Measurements from ENCODE around the gene GAS7. TPM values are rescaled to one million over a fixed set of nuclear protein-coding genes. Genes with fewer than 3 reads are reported as not detected.
A peak's percentile ranks its signal among the peaks of the same experiment; 100 is the strongest.

Gene GAS7
- total RNA-seq, 8 experiments from 2014 or later: 4.1 to 37.7 (median 9.7) TPM

DNA sequence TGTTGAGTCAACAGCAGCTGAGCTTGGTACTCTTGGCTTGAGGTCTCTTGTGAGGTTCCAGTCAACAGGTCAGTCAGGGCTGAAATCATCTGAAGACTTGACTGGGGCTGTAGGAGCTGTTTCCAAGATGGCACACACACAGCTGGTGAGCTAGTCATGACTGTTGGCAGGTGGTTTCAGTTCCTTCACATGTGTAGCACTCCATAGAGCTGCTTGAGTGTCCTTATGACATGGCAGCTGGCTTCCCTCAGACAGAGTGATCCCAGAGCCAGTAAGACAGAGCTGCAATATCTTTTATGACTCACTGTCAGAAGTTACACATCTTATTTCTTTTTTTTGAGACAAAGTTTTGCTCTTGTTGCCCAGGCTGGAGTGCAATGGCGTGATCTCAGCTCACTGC, 19.5 kb upstream of the GAS7 start:
- WGBS, 10 experiments: 100% methylated on average over 1 of the region's 1 CpG; no CpG with 5 or more reads in 7 of the 10 experiments
- no peak overlapping the region for H3K4me3 ChIP-seq
- H3K4me1 ChIP-seq (replicated peaks in 1 of 2): peaks cover 10 to 11% of the 10 kb centered on the region in 2 donors
- ATAC-seq (replicated peaks in 6 of 8): no peak
- in situ Hi-C loops (cut with MboI; ENCODE audit: low pct_unique_long_range_greater_than_20kb in 2 of 9, low sequenced_read_pairs in 9 of 9, unreplicated experiment in 9 of 9): no loop called here
- no peak overlapping the region for H3K27ac ChIP-seq

DNA sequence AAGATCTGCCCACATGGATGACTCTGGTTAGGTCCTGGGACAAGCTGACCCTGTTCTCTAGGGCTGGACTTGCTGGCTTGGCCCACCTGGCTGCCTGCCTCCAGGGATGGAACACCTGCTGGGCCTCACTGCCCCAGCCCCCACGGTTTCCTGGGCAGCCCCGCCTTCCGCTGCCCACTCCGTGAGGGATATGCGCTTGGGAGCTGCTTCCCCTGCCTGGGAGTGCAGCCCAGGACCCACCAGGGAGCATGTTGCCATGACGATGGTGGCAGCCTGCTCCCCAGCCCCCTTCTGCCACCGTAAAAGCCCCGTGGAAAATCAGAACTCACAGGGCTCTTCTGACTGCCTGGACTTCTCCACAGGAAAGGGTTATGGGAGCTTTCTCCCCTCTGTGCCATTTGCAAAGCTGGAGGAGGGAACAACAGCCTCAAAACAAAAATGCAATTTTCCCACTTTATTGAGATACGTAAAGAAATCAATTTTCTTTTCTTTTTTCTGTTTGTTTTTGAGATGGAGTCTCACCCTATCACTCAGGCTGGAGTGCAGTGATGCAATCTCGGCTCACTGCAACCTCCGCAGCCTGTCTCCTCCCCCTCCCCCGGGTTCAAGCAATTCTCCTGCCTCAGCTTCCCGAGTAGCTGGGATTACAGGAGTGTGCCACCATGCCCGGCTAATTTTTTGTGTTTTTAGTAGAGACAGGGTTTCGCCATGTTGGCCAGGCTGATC, 18.0 kb upstream of the GAS7 start:
- no peak overlapping the region for H3K4me3 ChIP-seq
- H3K4me1 ChIP-seq (replicated peaks in 1 of 2): peaks cover 10 to 11% of the 10 kb centered on the region in 2 donors
- ATAC-seq (replicated peaks in 6 of 8): peak in 5 of 8 experiments; percentile 93 to 98 (median 97)
- in situ Hi-C loops (cut with MboI; ENCODE audit: low pct_unique_long_range_greater_than_20kb in 2 of 9, low sequenced_read_pairs in 9 of 9, unreplicated experiment in 9 of 9): no loop called here
- WGBS, 10 experiments: 8 to 32% (median 21%) methylated on average over 2 to 7 of the region's 15 CpGs; no CpG with 5 or more reads in 2 of the 10 experiments
- peak overlapping the region; percentile 53 to 57 for H3K27ac ChIP-seq

DNA sequence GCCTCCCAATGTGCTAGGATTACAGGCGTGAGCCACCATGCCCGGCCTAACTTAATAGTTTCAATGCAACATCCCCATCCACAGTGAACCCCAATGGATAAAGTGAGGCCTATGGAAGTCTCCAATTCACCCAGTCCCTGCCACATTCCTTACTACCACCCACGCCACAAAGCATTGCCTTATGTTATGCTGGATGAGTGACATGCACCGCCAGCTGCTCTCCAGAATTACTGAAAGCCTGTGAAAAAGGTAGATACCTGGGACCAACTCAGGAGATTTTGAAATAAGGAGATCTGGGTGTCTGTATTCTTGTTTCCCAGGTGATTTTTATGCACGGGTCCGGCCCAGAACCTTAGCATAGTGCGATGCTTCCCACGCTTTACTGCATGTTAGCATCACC, 16.9 kb upstream of the GAS7 start:
- WGBS, 10 experiments: 52 to 100% (median 94%) methylated on average over 1 to 8 of the region's 8 CpGs; no CpG with 5 or more reads in 1 of the 10 experiments
- no peak for ATAC-seq (replicated peaks in 6 of 8)
- in situ Hi-C loops (cut with MboI; ENCODE audit: low pct_unique_long_range_greater_than_20kb in 2 of 9, low sequenced_read_pairs in 9 of 9, unreplicated experiment in 9 of 9): no loop called here
- Histone ChIP-seq H3K27ac (no peak overlapping the region), H3K4me1 (replicated peaks in 1 of 2) (peaks cover 10 to 14% of the 10 kb centered on the region in 2 donors), H3K4me3 (no peak overlapping the region)

DNA sequence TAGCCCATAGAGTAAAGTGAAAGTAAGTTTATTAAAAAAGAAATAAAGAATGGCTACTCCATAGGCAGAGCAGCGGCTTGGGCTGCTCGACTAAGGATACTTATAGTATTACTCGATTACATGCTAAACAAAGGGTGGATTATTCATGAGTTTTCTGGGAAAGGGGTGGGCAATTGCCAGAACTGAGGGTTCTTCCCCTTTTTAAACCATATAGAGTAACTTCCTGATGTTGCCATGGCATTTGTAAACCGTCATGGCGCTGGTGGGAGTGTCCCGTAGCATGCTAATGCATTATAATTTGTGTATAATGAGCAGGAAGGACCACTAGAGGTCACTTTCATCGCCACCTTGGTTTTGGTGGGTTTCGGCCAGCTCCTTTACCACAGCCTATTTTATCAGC, 13.3 kb upstream of the GAS7 start:
- Histone ChIP-seq H3K4me1 (replicated peaks in 1 of 2) (peaks cover 18 to 21% of the 10 kb centered on the region in 2 donors), H3K4me3 (no peak overlapping the region), H3K27ac (no peak overlapping the region)
- in situ Hi-C loops (cut with MboI; ENCODE audit: low pct_unique_long_range_greater_than_20kb in 2 of 9, low sequenced_read_pairs in 9 of 9, unreplicated experiment in 9 of 9): no loop called here
- WGBS, 10 experiments: 79 to 100% (median 91%) methylated on average over 1 to 7 of the region's 8 CpGs
- no peak for ATAC-seq (replicated peaks in 6 of 8)

DNA sequence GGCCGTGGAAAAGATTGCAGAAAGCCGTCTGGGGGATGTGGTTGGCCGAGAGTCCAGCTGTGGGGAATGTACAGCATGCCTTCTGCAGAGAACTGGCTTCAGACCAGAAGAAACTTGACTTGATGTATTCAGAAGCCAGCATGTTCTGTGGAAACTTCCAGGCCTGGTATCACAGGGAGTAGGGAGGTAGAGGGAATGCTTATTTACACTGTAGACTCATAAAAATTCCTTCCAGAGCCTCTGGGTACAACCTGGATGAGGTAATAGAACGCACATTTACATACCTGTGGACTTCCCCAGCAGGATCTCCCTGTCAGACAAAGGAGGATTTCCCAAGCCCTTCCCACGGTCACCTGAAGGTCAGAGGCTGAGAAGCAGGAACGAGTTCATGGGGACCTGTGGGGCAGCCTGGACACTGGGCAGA, 11.8 kb upstream of the GAS7 start:
- no peak overlapping the region for H3K4me3 ChIP-seq
- H3K27ac ChIP-seq: no peak overlapping the region
- 0 to 84% (median 73%) methylated on average over 2 to 5 of the region's 6 CpGs; no CpG with 5 or more reads in 2 of the 10 experiments for WGBS, 10 experiments
- peak in 6 of 8 experiments; percentile 19 to 91 (median 88) for ATAC-seq (replicated peaks in 6 of 8)
- in situ Hi-C loops (cut with MboI; ENCODE audit: low pct_unique_long_range_greater_than_20kb in 2 of 9, low sequenced_read_pairs in 9 of 9, unreplicated experiment in 9 of 9): no loop called here
- peaks cover 9 to 13% of the 10 kb centered on the region in 2 donors for H3K4me1 ChIP-seq (replicated peaks in 1 of 2)

DNA sequence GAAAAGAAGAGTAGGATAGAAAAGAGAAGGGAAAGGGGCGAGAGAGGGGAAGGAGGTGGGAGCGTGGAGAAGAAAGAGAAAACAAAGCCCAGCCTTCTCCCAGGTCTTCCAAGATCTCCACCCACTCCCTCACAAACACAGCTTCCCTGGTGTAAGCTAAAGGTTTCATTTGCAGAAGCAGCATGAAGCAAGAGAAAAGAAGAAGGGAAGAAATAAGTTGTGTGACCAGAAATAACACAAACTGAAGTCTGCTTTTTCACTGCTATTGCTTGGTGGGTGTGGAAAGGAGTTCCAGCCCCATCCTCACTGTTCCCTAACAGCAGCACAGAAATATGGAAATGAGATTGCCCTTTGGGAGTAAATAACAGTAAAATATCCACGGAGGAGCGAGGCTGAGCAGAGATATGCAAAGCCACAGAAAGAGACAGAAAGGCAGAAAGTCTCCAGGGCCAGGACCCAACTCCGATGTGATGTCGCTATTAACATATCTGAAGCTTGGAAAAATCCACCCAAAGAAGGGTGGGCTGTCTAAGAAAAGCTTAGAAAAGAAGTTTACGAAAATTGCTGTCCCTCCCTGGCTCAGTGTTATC, 10.3 kb upstream of the GAS7 start:
- WGBS, 10 experiments: 22 to 59% (median 42%) methylated on average over 2 to 7 of the region's 7 CpGs
- Histone ChIP-seq H3K4me1 (replicated peaks in 1 of 2) (peaks cover 9 to 13% of the 10 kb centered on the region in 2 donors), H3K27ac (no peak overlapping the region), H3K4me3 (no peak overlapping the region)
- peak in 6 of 8 experiments; percentile 22 to 65 (median 50) for ATAC-seq (replicated peaks in 6 of 8)
- in situ Hi-C loops (cut with MboI; ENCODE audit: low pct_unique_long_range_greater_than_20kb in 2 of 9, low sequenced_read_pairs in 9 of 9, unreplicated experiment in 9 of 9): no loop called here

DNA sequence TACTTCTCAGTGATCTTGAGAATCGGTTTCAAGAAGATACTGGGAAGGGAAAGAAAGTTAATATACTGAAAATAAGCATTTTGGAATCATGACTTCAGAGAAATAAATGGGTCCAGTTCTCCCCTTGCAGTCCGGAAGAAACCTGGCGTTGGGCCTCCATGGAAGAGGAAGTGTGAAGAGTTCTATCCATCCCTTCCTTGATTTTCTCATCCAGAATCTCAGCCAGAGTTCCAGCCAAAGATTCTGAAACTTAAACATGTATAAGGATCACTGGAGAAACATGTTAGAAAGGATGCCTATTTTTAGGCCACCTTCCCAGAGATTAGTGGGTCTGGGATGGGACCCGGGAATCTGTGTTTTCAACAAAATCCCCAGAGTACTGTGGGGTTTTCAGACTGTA, 8.7 kb upstream of the GAS7 start:
- Histone ChIP-seq H3K4me1 (replicated peaks in 1 of 2) (peaks cover 9 to 13% of the 10 kb centered on the region in 2 donors), H3K27ac (no peak overlapping the region), H3K4me3 (no peak overlapping the region)
- 55 to 100% (median 95%) methylated on average over 1 to 4 of the region's 4 CpGs for WGBS, 10 experiments
- in situ Hi-C loops (cut with MboI; ENCODE audit: low pct_unique_long_range_greater_than_20kb in 2 of 9, low sequenced_read_pairs in 9 of 9, unreplicated experiment in 9 of 9): no loop called here
- no peak for ATAC-seq (replicated peaks in 6 of 8)

DNA sequence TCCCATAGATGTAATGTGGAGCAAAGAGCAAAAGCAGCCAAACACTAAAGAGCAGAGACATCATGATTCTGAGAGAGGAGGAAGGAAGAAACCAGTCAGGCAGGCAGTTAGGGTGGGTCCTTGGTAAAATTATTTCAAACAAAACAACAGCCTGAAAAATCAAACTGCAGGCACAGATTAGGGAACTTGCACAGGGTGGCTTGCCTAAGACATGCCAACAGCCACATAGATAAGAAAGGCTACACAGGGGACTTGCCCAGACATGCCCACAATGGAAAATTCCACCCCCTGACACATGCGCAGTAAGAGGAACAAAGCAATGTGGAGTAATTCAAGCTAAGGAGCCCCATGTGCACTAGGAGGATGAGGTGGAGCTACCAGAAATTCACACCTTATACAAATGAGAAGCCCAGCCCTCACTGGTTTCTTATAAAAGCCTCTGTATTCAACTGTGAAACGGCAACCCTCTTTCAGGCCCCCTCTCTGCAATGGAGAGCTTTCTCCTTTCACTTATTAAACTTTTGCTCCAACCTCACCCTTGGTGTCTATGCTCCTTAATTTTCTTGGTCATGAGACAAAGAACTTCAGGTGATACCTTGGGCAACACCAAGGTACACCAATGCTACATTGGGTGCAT, 7.3 kb upstream of the GAS7 start:
- in situ Hi-C loops (cut with MboI; ENCODE audit: low pct_unique_long_range_greater_than_20kb in 2 of 9, low sequenced_read_pairs in 9 of 9, unreplicated experiment in 9 of 9): no loop called here
- 0 to 100% (median 86%) methylated on average over 1 to 2 of the region's 2 CpGs; no CpG with 5 or more reads in 4 of the 10 experiments for WGBS, 10 experiments
- Histone ChIP-seq H3K4me1 (replicated peaks in 1 of 2) (peaks cover 9 to 13% of the 10 kb centered on the region in 2 donors), H3K27ac (no peak overlapping the region), H3K4me3 (no peak overlapping the region)
- no peak for ATAC-seq (replicated peaks in 6 of 8)

DNA sequence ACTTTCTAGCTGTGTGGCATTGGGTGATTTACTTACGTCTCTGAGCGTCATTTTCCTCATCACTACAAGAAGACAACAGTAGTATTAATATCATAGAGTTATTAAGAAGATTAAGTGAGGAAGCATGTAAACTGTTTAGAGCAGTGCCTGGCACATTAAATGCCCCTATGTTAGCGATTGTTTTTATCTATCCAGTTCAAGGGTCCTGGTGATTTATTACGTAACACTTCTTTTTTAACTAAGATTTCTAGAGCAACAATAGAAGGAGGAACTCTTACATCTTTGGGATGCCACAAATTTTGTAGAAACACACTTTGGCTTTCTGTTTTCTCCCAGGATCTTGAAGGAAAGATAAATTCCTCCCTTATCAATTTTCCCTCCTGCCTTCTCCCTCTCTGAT, 3.3 kb upstream of the GAS7 start:
- WGBS, 10 experiments: 68 to 100% (median 87%) methylated on average over 2 to 4 of the region's 4 CpGs
- no peak for ATAC-seq (replicated peaks in 6 of 8)

DNA sequence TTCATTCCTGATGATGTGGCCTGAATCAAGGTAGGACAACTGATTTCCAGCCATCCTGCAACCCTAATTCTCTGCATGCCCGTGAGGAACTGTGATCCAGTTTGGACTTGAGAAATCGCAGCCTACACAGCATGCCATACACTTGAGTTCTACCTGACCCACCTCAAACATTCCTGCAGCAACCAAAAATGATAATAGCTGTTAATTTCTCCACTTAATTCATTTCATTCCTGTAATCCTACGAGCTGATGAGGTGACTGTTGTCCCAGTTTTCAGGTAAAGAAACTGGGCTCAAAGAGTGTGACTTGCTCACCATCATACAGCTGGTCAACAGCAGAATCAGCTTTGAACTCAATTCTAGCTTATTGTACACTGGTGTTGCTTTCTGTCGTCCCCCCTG, 2.2 kb upstream of the GAS7 start:
- H3K4me1 ChIP-seq (replicated peaks in 1 of 2): no peaks in the 10 kb centered on the region
- in situ Hi-C loops (cut with MboI; ENCODE audit: low pct_unique_long_range_greater_than_20kb in 2 of 9, low sequenced_read_pairs in 9 of 9, unreplicated experiment in 9 of 9): no loop called here
- ATAC-seq (replicated peaks in 6 of 8): no peak
- 25 to 90% (median 59%) methylated on average over 1 to 4 of the region's 4 CpGs; no CpG with 5 or more reads in 1 of the 10 experiments for WGBS, 10 experiments
- no peak overlapping the region for H3K4me3 ChIP-seq
- H3K27ac ChIP-seq: no peak overlapping the region

More for the DNA sequence above, 3.3 kb upstream of the GAS7 start:
- Histone ChIP-seq H3K27ac (no peak overlapping the region), H3K4me3 (no peak overlapping the region), H3K4me1 (replicated peaks in 1 of 2) (no peaks in the 10 kb centered on the region)
- in situ Hi-C loops (cut with MboI; ENCODE audit: low pct_unique_long_range_greater_than_20kb in 2 of 9, low sequenced_read_pairs in 9 of 9, unreplicated experiment in 9 of 9): no loop called here

DNA sequence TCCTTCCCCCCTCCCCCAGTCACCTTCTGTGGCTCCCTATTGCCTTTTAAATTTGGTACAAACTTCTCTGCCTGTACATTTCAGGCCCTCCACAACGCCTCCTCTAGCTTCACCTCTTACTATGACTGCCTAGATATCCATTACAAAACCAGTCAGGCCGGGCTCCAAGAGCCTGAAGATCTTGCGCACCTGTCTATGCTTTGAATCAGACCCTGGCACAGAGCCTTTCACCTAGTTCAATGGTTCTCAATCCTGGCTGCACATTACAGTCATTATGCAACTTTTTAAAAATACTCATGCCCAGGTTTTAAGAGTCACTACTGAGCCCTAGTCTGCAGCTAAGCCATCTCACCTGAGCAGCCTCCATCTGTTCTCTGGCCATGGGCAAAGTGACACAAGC, 1.6 kb upstream of the GAS7 start:
- in situ Hi-C loops (cut with MboI; ENCODE audit: low pct_unique_long_range_greater_than_20kb in 2 of 9, low sequenced_read_pairs in 9 of 9, unreplicated experiment in 9 of 9): no loop called here
- H3K4me3 ChIP-seq: no peak overlapping the region
- H3K27ac ChIP-seq: no peak overlapping the region
- no peak for ATAC-seq (replicated peaks in 6 of 8)
- no peaks in the 10 kb centered on the region for H3K4me1 ChIP-seq (replicated peaks in 1 of 2)
- 70 to 100% (median 86%) methylated on average over 1 to 2 of the region's 3 CpGs; no CpG with 5 or more reads in 3 of the 10 experiments for WGBS, 10 experiments

DNA sequence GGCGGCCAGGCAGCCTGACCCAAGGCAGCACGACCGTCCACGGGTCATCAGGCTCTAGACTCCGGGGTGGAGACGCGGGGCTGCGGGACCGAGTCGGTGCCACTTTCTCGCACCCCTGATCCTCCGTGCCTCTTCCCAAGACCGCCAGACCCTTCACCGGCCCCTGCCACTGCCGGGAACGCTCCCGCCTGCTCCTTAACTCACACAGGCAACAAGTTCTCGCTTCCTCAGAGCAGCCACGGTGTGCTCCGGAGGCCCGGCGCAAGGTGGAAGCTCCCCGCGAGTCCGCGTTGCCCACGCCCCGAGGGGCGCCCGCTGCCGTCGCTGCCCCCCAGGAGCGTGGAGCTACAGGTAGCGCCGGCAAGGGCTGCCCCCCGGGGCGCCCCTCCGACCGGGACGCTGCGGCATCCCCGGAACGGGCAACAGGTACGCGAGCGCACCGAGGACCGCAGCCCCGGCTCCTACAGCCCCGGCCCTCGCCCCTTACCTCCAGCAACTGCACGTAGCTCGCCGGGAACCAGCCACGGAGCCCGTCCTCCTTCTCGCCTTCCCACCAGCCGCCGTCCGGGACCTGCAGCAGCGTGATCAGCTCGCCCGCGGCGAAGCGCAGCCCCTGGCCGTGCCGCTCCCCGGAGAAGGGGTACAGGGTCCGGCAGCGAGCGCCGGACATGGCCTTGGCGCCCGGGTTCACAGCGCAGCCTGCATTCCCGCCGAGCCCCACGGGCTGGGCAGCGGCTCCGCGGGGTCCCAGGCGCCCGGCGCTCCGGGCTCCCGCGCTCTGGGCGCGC, 491 bp downstream of the GAS7 start:
- H3K27ac ChIP-seq: no peak overlapping the region
- peak; percentile 8 to 58 (median 31) for ATAC-seq (replicated peaks in 6 of 8)
- in situ Hi-C loops (cut with MboI; ENCODE audit: low pct_unique_long_range_greater_than_20kb in 2 of 9, low sequenced_read_pairs in 9 of 9, unreplicated experiment in 9 of 9): loop anchor here in 1 of 9 experiments (25.0 kb wide), 1 partner anchor 236 kb away; no protein-coding TSS in a partner anchor

More for the DNA sequence above, 491 bp downstream of the GAS7 start:
- H3K4me1 ChIP-seq (replicated peaks in 1 of 2): peaks cover under 1 to 1% of the 10 kb centered on the region in 2 donors
- 3 to 7% methylated on average over 3 to 5 of the region's 90 CpGs; no CpG with 5 or more reads in 8 of the 10 experiments for WGBS, 10 experiments
- H3K4me3 ChIP-seq: peak overlapping the region; percentile 54 to 85 (median 61)
